NCI-H446 treated with DMSO at 0.1 percent for 48 hours (cell line): ENCODE results near the gene KCNQ1.
A peak's percentile ranks its signal among the peaks of the same experiment; 100 is the strongest.

Experiments
- DNase-seq: peaks from one replicate; lab custom pipeline; 2025; lab: John Stamatoyannopoulos, UW

KCNQ1 gene

DNA sequence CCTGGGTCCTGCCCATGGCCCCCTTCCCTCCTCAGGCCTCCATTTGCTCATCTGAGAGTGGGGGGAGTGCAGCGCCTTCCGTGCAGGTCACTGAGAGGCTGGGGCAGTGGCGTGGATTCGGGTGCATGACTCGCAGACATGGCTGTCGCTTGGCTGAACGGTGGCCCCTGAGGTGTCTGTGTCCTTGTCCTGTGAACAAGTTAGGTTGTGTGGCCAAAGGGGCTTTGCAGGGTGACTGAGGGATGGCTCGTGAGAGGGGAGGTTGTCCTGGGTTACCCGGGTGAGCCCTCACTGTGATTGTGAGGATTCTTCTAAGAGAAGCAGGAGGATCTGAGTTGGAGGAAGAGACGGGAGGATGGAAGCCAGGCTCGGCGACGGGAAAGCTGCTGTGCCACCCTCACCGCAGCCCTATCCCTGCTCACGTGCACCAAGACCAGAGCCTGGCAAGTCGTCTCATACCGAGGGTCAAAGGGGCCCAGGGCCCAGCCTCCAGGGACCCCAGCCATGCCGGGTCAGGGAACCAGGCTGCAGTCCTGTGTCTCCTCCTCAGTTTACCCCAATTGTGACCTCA lies 79.1 kb downstream of the KCNQ1 start:
- DNase-seq = no peak

DNA sequence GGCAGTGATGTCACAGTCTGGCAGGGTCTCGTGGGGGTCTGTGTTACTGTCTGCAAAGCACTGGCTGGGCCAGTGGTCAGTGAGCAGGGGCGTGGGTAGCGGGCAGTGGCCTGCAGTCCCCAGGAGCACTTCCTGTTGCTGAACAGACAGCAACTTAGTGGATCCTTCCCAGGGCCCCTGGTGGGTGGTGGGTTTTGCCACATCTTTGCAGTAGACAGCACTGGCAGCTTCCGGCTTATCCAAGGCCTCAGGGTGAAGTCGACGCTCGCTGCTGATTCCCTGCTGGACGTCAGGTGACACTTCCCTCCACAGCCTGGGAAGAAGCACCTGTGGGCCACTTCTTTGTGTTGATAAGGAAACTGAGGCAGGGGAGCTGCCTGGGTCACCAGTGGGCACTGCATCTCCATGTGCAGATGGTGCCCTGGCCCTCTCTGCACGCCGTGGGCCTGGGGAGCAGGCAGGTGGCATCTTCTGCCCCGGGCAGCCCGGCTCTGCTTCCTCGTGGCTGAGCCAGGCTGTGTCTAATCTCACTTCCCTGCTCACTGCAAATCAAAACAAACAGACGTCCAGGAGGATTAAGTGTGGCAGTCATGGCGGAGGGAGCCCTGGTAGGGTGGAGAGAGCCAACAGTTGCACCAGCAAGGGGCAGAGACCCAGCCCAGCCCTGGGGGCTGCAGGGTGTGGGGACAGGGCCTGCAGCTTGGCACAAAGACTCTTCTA lies 79.8 kb downstream of the KCNQ1 start:
- DNase-seq = no peak

DNA sequence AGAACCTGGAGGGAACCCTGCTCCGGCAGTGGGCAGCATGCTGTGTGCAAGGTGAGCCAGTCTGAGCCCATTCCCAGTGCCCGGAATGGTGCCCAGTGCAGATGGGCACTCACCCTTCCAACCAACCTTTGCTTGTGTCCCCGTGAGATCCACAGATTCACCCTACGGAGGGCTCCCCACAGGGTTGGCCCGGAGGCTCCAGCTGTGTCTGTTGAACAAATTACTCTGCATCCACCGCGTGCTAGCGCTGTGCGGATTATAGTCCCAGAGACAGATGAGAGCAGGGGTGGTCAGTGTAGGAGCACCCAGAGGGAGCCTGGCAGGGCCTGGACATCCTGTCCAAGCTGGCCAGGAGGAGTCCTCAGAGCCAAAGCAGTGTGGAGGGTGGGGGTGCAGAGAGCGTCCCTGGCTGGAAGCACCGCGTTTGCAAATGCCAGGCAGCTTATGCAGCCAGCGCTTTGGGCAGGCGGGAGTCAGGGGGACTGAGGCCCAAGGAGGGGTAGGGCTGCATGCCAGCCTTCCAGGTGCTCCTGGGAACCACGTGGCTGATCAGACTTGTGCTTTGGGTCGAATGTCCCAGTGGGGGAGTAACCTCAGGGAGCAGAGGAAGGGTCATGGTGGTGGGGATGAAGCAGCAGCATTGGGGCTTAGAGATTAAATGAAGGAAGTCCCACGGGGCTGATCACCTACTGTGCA lies 80.5 kb downstream of the KCNQ1 start:
- no peak for DNase-seq

DNA sequence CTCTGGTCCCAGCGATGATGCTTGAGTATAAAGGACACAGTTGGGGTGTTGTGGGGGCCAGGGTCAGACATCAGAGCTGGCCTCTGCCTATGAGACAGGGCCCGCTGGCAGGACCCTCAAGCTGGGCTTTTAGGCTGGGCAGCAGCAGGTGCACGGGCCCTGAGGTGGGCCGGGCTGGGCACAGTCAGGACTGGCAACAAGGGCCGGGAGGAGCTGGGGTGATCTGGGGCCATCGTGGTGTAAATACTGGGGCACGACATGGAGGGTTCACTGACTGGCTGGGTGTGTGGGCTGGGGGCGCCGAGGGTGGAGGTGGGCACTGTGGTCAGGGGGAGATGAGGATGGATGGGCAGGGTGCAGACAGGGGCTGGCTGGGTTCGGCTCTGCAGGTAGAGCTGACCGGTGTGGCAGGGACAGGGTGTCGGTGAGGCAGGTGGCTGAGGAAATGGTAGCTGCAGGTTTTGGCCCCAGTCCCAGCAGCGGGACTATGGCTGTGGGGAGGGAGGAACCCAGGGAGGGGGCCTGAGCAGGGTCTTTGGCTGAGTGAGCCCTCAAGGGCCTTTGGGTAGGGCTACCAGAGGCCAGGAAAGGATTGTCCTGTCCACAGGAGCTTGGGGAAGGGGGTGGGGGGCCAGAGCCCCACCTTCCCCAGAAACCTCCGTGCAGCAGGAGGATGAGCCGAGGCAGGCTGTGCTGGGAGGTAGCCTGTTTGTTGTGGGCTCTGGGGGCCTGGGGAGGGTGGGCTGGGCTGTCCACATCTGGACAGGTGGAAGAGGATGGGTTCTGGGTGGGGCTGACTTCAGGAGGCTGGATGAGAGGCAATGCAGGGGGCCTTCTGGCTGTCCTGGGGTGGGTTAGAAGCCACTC lies 81.4 kb downstream of the KCNQ1 start:
- DNase-seq = no peak

DNA sequence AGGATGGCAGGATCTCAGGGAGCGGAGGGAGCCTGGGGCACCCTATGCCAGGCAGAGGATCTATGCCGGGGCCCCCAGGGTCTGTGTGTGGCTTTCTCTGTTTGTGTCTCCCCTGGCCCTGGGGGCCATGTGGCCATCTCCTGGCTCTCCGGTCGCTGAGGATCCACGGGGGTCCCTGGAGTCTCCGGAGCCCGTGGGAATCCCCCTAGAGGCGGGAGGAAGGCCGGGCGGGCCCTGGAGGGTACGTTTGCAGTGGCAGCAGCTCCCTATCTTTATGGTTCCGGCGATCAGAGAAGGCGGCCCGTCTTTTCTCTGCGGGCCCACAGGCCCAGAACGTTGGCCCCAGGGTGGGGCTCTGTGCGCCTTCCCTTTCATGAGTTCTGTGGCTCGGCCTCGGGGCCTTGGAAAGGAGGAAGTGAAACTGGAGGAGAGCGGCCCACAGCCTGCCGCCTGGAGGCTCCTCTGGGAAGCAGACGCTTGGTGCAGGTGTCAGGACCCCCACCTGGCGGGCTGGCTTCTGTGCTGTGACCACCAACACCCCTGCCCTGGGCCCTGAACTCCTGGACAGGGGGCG lies 82.1 kb downstream of the KCNQ1 start:
- DNase-seq = no peak

DNA sequence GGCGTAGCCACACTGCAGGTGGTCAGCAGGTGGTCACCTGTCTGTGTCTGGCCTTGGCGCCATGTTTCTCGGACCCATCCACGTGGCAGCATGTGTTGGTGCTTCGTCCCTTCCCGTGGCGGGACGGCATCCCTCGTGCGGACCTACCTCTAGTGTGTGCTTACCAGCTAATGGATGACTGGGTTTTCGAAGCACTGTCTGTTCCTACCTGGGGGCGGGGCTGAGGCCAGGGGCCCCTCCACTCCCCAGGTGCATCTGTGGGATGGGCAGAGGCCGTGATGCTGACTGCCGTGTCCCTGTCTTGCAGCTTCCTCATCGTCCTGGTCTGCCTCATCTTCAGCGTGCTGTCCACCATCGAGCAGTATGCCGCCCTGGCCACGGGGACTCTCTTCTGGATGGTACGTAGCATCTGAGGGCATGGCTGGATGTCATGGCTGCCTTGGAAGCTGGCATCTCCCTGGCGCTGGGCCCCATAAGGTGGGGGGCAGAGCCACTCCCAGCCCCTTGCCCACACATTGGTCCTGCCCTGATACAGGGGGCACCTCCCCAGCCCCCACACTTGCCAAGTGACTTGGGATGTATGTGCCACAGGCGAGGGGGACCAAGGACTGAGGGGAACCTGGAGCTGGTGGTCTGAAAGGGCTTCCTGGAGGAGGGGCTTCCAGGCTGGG lies 82.9 kb downstream of the KCNQ1 start:
- DNase-seq = no peak

DNA sequence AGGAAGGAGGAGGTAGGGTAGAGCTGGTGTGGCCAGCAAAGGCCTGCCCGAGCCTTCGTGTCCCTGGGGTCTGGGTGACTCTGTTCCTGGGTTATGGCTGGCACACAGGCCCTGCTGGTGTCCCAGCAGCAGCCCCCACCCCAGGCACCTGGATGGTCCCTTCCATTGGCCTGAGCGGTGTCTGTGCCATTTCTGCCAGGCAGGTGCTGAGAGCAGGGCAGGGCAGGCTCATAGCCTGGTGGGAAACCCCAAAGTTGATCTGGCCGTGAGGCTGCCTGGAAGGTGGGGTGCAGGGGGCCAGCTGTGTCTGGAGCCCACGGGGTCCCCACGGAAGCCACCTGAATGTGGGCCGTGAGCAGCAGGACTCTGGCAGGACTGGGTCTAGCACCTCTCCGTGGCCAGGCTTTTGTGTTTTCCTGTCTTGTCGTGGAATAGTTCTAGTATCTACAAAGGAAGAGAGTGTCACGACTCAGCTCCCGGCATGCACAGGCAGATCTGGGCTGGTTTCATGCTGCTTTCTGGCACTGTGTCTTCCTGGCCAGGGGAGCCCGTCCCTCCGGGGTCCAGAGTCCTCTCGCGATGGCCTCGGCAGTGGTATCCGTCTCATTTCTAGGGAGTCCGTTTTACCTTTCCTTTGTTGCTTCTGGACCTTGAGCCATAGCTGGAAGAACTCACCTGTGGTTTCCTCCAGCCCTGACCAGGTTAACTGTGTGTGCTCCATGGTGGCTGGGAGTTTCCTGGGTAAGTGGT lies 83.7 kb downstream of the KCNQ1 start:
- DNase-seq = no peak

DNA sequence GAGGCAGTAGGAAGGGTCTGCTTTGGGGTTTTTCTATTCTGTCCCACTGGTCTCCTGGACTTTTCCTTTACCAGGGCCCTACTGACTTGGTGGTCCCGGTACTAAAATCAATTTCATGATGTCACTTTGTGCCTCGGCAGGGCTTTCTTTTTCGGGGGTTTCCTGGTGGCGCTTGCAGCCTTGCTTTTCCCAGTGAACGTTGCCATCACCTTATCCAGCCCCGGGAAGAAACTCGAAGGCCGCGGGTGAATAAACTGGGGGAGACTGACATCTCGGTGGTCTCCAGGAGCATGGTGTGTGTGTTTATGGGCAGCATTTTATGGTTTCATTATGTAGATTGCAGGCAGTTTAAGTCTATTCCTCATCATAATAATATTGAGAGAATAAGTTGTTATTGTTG lies 84.4 kb downstream of the KCNQ1 start:
- no peak for DNase-seq

DNA sequence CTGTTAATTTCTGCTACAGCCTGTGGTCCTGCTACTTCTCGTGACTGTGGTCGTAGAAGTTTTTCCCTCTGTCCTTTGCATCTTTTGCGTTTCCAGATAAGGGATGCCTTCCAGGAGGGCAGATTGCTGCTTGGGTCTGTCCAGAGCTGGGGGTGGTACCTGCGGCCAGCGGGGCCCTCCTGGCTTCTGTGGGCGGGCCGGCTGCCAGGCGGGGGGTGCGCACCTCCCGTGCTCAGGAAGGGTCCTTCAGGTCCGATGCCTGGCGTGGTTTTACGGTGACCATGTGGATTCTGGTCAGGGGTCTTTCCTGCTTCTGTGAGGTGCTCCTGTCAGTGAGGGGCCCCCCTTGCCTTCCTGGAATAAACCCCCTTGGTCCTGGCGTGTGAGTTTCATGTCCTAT lies 84.8 kb downstream of the KCNQ1 start:
- DNase-seq = no peak

DNA sequence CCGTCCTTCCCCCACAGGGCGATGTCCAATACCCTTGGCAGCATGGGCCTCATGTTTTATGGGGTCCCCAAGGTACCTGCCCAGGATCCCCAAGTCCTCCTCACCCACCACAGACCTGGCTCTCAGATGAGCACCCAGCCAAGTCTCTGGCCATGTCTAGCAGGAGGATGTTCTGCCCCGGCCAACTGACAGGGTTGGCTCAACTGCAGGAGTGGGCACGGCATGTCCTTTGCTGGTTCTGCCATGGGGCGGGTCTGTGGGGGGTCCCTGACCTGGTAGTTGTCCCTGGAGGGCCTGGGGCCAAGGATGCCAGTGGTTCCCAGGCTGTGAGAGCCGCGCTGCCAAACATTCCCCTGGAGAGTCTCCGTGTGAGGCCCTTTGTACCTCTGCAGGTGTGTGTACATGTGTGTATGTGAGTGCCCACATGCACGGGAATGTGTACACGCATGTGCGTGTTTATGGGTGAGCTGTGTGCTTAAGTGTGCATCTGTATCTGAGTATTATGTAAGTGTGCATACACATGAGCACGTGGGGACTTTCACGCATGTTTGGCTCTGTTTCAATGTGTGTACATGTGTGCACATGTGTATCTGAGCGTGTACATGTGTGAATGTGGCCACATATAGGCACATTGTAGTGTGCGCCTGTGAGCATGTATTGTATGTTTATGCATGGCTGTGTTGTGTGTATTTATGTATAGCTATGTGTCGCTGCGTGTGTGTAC lies 85.5 kb downstream of the KCNQ1 start:
- DNase-seq = no peak

DNA sequence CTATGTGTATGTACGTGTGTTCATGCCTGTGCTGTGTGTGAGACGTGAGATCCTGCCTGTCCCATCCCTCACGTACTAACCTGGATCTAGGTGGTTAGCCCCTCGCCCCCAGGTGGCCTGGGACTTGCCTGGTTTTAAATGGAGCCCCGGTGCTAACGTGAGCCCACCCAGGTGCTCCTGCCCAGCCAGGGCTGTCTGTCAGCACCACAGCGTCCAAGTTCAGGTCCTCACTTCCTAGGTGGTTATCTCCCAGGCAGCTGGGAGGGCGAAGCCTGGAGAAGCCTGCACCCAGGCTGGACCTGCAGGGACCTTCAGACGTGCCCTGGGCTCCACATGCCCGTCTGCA lies 86.0 kb downstream of the KCNQ1 start:
- DNase-seq = no peak

DNA sequence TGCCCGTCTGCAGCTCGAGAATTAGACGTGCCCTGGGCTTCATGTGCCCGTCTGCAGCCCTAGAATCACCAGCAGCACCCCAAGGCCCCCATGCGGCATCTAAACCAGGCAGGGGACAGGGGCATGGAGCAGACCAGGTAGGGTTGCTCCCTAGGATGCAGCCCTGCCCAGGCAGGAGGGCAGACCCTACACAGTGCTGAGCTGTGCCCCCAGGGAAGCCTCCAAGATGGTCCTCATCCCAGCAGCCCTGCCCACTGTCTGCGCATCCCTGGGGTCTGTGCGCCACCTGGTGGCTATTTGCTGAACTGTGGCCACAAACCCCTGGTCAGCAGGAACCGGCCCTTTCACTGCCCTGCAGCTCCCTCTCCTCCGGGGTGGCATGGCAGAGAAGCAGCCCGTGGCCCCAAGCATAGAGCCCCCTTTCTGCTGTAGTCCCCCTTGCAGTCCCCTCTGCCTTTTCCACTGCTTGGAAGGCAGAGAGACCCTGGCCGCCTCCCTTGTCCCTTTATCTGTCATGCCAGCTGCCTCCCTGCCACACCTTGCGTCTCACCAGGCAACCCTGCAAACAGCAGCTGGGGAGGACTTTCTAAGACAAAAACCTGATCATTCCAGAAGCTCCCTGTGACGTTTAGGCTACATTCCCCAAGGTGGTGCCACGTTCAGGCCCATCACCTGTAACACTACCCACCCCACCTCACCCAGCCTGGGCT lies 86.6 kb downstream of the KCNQ1 start:
- no peak for DNase-seq

DNA sequence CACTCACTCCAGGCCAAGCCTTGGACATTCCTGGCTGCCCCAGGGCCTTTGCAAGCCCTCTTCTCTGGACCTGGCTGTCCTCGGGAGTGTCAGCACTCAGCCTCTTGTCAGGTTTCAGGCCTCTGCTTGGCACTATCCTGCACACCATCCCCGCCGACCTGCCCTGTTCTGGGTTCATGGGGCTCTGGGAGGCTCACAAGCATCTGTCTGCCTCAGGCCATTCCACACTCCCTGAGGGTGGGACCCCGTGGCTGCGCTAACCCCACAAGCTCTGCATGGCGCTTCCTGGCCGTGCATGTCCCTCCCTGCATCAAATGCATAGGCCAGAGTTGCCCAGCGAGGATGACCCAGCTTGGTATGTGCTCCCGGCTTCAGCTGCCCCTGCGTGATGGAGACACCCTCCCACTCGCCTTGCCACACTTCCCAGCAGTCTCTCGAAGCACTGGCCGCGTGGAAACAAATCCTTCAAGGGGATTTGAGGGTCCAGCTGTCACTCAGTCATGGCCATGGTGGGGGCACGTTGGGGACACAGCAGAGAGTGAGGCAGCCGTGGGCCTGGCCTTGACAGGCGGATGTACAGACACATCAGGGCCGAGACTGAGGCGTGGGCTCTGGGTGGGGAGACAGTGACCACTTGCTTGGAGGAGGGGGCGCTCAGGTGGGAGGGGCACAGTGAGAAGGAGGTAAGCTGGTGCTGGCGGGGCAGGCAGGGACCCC lies 87.3 kb downstream of the KCNQ1 start:
- no peak for DNase-seq

DNA sequence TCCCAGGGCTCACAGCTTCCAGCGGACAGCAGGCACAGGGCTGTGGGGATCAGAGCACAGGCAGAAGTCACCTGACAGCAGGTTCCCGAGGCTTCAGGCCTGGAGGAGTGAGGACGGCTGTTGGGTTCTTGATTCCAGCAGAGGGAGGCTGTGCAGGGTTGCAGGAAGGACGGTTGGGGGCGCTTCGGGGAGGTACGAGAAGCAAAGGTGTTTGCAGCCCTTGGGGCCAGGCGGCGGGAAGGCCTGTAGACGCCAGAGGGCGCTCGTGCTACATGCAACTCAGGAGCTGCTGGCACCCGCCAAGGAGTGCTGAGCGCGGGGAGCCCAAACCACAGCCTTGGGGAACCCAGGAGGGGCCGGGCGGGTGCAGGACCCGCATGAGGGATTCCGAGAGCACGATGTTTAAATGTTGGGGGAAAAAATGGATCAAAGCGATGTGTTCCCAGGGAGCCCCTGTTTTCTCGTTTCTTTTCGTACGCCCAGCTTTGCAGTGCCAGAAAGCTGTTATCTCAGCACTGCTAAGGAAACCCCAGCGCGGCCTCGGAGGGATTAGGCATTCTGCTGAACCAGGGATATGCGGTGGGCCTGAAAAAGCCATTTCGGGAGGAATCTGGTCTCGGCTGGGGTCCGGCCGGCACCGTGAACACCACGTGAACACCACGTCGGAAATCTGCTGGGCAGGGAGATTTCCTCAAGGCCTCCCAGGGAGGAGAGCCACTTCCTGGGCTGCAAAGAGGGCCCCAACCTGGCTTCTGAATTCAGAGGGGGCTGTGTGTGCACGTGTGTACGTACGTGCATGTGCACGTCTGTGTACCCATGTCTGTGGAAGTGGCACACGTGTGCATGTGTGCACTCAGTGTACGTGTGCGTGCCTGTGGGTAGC lies 88.1 kb downstream of the KCNQ1 start:
- peak; percentile 30 for DNase-seq

DNA sequence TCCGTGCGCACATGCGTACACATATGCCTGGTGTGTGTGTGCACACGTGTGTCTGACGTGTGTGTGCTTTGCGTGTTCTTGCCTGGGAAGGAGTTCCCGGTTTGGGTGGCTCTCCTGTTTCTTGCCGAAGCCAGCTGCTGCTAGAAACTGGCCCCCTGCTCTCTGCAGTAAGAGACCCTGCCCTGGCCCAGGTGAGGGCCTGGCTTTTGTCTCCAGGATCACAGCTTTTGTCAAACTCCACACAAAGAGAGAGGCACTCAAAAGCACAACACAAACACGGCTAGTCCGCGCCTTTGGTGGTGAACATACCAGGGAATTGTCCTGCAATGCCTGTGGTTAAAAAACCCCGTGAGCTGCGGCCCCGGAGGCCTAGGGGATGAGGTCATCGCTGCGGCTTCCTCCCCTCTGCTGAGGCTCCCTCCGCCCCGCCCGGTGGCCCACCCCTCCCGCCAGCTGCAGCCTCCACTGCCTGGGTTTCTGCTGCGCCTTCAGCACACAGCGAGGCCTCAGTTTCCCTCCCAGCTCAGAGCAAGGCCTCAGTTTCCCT lies 88.9 kb downstream of the KCNQ1 start:
- no peak for DNase-seq

DNA sequence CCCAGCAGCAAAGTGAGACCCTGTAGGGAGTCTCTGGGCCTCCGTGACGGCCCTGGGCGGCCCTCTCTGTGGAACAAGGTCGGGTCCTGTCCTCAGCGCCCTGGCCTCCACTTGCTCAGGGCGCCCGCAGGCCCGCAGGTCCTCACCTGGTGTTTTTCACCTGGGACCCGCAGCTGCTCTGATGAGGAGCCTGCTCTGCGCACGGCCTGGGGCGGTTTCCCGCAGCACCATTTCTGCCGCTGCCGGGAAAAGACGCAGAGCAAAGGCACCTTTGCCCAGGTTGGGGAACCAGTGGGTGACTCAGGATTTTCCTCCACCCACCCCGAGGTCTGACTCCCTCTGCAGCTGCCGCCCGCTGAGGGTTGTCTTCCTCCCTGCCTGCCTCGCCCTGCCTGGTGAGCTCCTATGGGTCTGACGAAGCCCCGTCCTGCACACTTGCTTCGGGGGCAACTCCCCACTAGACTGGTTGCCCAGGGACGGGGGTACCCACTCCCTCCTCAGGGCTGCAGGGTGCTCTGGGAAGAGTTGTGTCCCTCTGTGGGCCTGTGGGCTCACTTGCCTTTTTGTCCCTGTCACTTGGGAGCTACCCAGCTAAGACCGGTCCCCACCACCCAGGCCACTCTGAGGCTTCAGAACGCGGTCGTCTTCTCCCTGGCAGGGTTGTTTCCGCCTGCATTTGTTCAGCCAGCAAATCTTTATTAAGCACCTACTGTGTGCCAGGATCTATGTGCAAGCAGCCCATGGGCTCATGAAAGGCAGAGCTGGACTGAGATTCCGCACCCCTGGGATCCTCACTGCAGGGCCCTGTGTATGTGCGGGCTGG lies 89.5 kb downstream of the KCNQ1 start:
- no peak for DNase-seq
